ENCODE measurements around the gene FOXK1. TPM values are rescaled to one million over a fixed set of nuclear protein-coding genes. Genes with fewer than 3 reads are reported as not detected.
A peak's percentile ranks its signal among the peaks of the same experiment; 100 is the strongest.

Gene FOXK1
- total RNA-seq, 1 donor from 2014 or later = 17.6 TPM

GRCh38 chr7:4722960-4723630, 41.0 kb downstream of the FOXK1 start:
- Histone ChIP-seq H3K36me3 (ENCODE audit: control insufficient read depth, insufficient read depth, low read length) (peaks cover 11% of the 10 kb centered on the region), H3K4me3 (ENCODE audit: low read depth, low read length) (no peak overlapping the region), H3K27me3 (ENCODE audit: control insufficient read depth, insufficient read depth, low read length) (no peaks in the 10 kb centered on the region)
- FAIRE-seq (no peak), DNase-seq (ENCODE audit: low read depth) (no peak)
- no peak for TF ChIP-seq CTCF (IDR thresholded peaks at IDR 0.05; ENCODE audit: insufficient read depth, low read length, severe bottlenecking)

- Histone ChIP-seq H3K4me3 (ENCODE audit: low read depth, low read length) (peak overlapping the region; percentile 39), H3K36me3 (ENCODE audit: control insufficient read depth, insufficient read depth, low read length) (peaks cover 13% of the 10 kb centered on the region), H3K27me3 (ENCODE audit: control insufficient read depth, insufficient read depth, low read length) (no peaks in the 10 kb centered on the region)
- DNase-seq (ENCODE audit: low read depth) (no peak), FAIRE-seq (no peak)
- no peak for TF ChIP-seq CTCF (IDR thresholded peaks at IDR 0.05; ENCODE audit: insufficient read depth, low read length, severe bottlenecking)
Measured at GRCh38 chr7:4724648-4725013, 42.5 kb downstream of the FOXK1 start.

GRCh38 chr7:4725014-4725849, 43.1 kb downstream of the FOXK1 start:
- DNase-seq (ENCODE audit: low read depth) = peak; percentile 63
- peak overlapping the region; percentile 39 for H3K4me3 ChIP-seq (ENCODE audit: low read depth, low read length)
- peak; percentile 5 for TF ChIP-seq CTCF (IDR thresholded peaks at IDR 0.05; ENCODE audit: insufficient read depth, low read length, severe bottlenecking)
- no peak for FAIRE-seq
- peaks cover 13% of the 10 kb centered on the region for H3K36me3 ChIP-seq (ENCODE audit: control insufficient read depth, insufficient read depth, low read length)
- no peaks in the 10 kb centered on the region for H3K27me3 ChIP-seq (ENCODE audit: control insufficient read depth, insufficient read depth, low read length)

GRCh38 chr7:4725850-4726450, 43.9 kb downstream of the FOXK1 start:
- peaks cover 11% of the 10 kb centered on the region for H3K36me3 ChIP-seq (ENCODE audit: control insufficient read depth, insufficient read depth, low read length)
- no peak for FAIRE-seq
- peak overlapping the region; percentile 39 for H3K4me3 ChIP-seq (ENCODE audit: low read depth, low read length)
- DNase-seq (ENCODE audit: low read depth) = no peak
- no peak for TF ChIP-seq CTCF (IDR thresholded peaks at IDR 0.05; ENCODE audit: insufficient read depth, low read length, severe bottlenecking)
- H3K27me3 ChIP-seq (ENCODE audit: control insufficient read depth, insufficient read depth, low read length) = no peaks in the 10 kb centered on the region

GRCh38 chr7:4726566-4726965, 44.5 kb downstream of the FOXK1 start:
- H3K27me3 ChIP-seq (ENCODE audit: control insufficient read depth, insufficient read depth, low read length) = no peaks in the 10 kb centered on the region
- H3K4me3 ChIP-seq (ENCODE audit: low read depth, low read length) = no peak overlapping the region
- no peak for FAIRE-seq
- DNase-seq (ENCODE audit: low read depth) = no peak
- peaks cover 10% of the 10 kb centered on the region for H3K36me3 ChIP-seq (ENCODE audit: control insufficient read depth, insufficient read depth, low read length)
- TF ChIP-seq CTCF (IDR thresholded peaks at IDR 0.05; ENCODE audit: insufficient read depth, low read length, severe bottlenecking) = no peak

All from bronchial epithelial cell (primary cell).